Osteoblast (primary cell): ENCODE results near the gene ABCB4. TPM values are rescaled to one million over a fixed set of nuclear protein-coding genes. Genes with fewer than 3 reads are reported as not detected.

Source experiments
- DNase-seq: peaks from one replicate; pipeline ENCODE4 v3.0.0; 2011; ENCODE audit warnings: low spot score, mixed read lengths; ENCODE audit not compliant: insufficient read length; ENCODE audit errors: missing footprints
- H2AFZ ChIP-seq: 2 replicates; pipeline ENCODE4 v1.6.0; 2011; ENCODE audit warnings: mild to moderate bottlenecking, low read length
- H3K27ac ChIP-seq: 2 replicates; pipeline ENCODE4 v1.5.1; 2011; ENCODE audit warnings: mild to moderate bottlenecking, low read depth, low read length, moderate library complexity
- H3K27me3 ChIP-seq: 2 replicates; pipeline ENCODE4 v1.6.0; 2012; ENCODE audit warnings: mild to moderate bottlenecking, control low read depth, inconsistent platforms, low read length, moderate library complexity; ENCODE audit not compliant: insufficient read depth
- H3K36me3 ChIP-seq: 2 replicates; pipeline ENCODE4 v1.5.1; 2011; ENCODE audit warnings: mild to moderate bottlenecking, low read length, control low read depth, moderate library complexity; ENCODE audit not compliant: insufficient read depth
- H3K4me1 ChIP-seq: 2 replicates; pipeline ENCODE4 v1.5.1; 2011; ENCODE audit warnings: mild to moderate bottlenecking, low read length, control low read depth, moderate library complexity; ENCODE audit not compliant: insufficient read depth
- H3K4me2 ChIP-seq: 2 replicates; pipeline ENCODE4 v1.6.0; 2011; ENCODE audit warnings: mild to moderate bottlenecking, low read length; ENCODE audit not compliant: insufficient read depth
- H3K4me3 ChIP-seq: fragments of 200-600 bp; sonication (generic); 3 replicates; pipeline ENCODE4 v1.5.1; 2012; ENCODE audit warnings: mild to moderate bottlenecking, low read length, inconsistent platforms; ENCODE audit not compliant: insufficient read depth
- H3K79me2 ChIP-seq: 2 replicates; pipeline ENCODE4 v1.6.0; 2012; ENCODE audit warnings: mild to moderate bottlenecking, low read length, control low read depth, inconsistent platforms; ENCODE audit not compliant: insufficient read depth
- H3K9me3 ChIP-seq: 2 replicates; pipeline ENCODE4 v1.5.1; 2011; ENCODE audit warnings: low read depth, low read length, control low read depth
- H4K20me1 ChIP-seq: 2 replicates; pipeline ENCODE4 v1.6.0; 2012; ENCODE audit warnings: mild to moderate bottlenecking, low read length, control low read depth; ENCODE audit not compliant: insufficient read depth
- total RNA-seq: library from RNA; depleted of rRNA; stranded (reverse); fragments of >200 nt; gene quantifications from 2 replicates; pipeline ENCODE4 v1.2.3, GENCODE V29; 2012
- TF ChIP-seq, protein P1 (sequence below): IDR thresholded peaks from 2 replicates; pipeline ENCODE4 v1.5.1; 2011; ENCODE audit warnings: mild to moderate bottlenecking, low read depth, low read length, moderate library complexity; ENCODE audit errors: extremely low read depth

Gene ABCB4
- total RNA-seq, 1 donor, result 0.36 TPM

DNA sequence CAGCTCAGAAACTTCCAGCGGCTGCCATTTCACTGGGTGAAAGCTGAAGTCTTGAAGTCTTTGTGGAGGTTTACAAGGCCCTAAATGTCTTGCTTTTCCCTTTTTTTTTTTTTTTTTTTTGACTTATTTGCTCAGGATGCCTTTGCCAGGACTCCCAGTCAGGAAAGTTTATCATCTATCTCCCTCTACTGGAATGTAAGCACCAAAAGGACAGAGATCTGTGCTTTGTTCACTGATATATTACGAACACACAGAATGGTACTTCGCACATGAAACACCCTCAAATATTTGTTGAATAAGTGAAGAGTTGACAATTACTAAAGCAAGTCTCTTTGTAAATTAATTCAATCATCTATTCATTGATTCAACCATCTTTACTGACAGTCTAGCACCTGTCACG lies 23.2 kb downstream of the ABCB4 start:
- no peak overlapping the region for H3K27ac ChIP-seq
- no peaks in the 10 kb centered on the region for H3K36me3 ChIP-seq
- H3K4me2 ChIP-seq, result no peak overlapping the region
- H3K9me3 ChIP-seq, result no peaks in the 10 kb centered on the region
- no peak overlapping the region for H2AFZ ChIP-seq
- no peak overlapping the region for H3K4me3 ChIP-seq
- no peaks in the 10 kb centered on the region for H3K79me2 ChIP-seq
- H4K20me1 ChIP-seq, result no peaks in the 10 kb centered on the region
- DNase-seq, result no peak
- TF ChIP-seq, protein P1, sequence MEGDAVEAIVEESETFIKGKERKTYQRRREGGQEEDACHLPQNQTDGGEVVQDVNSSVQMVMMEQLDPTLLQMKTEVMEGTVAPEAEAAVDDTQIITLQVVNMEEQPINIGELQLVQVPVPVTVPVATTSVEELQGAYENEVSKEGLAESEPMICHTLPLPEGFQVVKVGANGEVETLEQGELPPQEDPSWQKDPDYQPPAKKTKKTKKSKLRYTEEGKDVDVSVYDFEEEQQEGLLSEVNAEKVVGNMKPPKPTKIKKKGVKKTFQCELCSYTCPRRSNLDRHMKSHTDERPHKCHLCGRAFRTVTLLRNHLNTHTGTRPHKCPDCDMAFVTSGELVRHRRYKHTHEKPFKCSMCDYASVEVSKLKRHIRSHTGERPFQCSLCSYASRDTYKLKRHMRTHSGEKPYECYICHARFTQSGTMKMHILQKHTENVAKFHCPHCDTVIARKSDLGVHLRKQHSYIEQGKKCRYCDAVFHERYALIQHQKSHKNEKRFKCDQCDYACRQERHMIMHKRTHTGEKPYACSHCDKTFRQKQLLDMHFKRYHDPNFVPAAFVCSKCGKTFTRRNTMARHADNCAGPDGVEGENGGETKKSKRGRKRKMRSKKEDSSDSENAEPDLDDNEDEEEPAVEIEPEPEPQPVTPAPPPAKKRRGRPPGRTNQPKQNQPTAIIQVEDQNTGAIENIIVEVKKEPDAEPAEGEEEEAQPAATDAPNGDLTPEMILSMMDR, result no peak
- no peaks in the 10 kb centered on the region for H3K27me3 ChIP-seq
- H3K4me1 ChIP-seq, result no peaks in the 10 kb centered on the region

DNA sequence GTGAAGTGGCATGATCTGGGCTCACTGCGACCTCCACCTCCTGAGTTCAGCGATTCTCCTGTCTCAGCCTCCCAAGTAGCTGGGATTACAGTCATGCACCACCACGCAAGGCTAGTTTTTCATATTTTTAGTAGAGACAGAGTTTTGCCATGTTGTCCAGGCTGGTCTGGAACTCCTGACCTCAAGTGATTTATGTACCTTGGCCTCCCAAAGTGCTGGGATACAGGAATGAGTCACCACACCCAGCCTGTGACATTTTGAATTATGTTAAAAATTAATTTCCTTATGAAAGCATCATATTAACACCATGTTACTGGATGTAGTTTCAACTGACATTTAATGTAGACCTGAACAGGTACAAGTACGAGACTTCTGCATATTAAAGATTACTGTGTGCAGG lies 24.3 kb downstream of the ABCB4 start:
- Histone ChIP-seq H3K79me2 (no peaks in the 10 kb centered on the region), H3K27ac (no peak overlapping the region), H3K4me3 (no peak overlapping the region), H3K4me1 (no peaks in the 10 kb centered on the region), H3K9me3 (no peaks in the 10 kb centered on the region), H4K20me1 (no peaks in the 10 kb centered on the region), H2AFZ (no peak overlapping the region), H3K36me3 (no peaks in the 10 kb centered on the region), H3K4me2 (no peak overlapping the region), H3K27me3 (no peaks in the 10 kb centered on the region)
- TF ChIP-seq, protein P1, result no peak
- DNase-seq, result no peak

DNA sequence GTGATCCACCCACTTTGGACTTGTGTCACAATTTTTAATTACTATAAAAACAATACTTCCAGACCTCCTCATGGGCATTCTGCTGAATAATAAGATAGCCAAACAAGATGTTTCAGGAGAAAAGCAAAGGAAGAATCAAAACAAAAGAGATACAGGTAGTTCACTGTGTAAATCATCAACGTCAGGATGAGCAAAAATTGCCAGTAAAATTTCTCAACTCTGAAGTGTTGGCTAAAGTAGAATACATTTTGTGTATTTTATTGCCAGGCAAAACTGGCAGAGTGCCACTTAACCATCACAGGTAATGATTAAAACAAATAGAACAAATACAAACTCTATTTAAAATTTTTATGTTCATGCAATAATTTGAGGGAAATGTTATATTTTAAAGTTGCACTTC lies 24.8 kb downstream of the ABCB4 start:
- no peaks in the 10 kb centered on the region for H4K20me1 ChIP-seq
- no peaks in the 10 kb centered on the region for H3K4me1 ChIP-seq
- TF ChIP-seq, protein P1, result no peak
- H3K79me2 ChIP-seq, result no peaks in the 10 kb centered on the region
- no peak overlapping the region for H2AFZ ChIP-seq
- H3K9me3 ChIP-seq, result no peaks in the 10 kb centered on the region
- no peaks in the 10 kb centered on the region for H3K27me3 ChIP-seq
- H3K27ac ChIP-seq, result no peak overlapping the region
- H3K4me3 ChIP-seq, result no peak overlapping the region
- no peaks in the 10 kb centered on the region for H3K36me3 ChIP-seq
- DNase-seq, result no peak
- H3K4me2 ChIP-seq, result no peak overlapping the region

DNA sequence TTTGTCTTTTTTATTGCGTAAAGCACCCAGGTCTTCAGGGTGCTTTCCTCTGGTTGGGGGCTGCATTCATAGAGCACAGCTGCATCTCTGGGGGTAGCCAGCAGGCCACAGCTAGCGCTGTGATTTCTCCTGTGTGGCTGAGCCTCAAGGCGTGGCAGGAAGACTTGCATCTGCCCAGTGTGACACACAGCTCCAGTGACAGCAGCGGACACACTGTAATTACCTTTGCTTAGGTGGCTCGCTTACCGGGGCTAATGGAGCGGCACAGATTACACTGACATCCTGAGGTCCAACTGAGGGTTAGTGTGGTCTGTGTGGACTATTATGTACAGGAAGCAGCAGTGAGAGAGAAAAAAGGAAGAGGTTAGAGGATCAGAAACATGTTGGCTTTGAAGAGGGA lies 27.1 kb downstream of the ABCB4 start:
- H3K4me2 ChIP-seq, result no peak overlapping the region
- H3K36me3 ChIP-seq, result no peaks in the 10 kb centered on the region
- no peak overlapping the region for H2AFZ ChIP-seq
- no peak overlapping the region for H3K4me3 ChIP-seq
- no peak overlapping the region for H3K27ac ChIP-seq
- no peaks in the 10 kb centered on the region for H4K20me1 ChIP-seq
- no peaks in the 10 kb centered on the region for H3K4me1 ChIP-seq
- no peaks in the 10 kb centered on the region for H3K27me3 ChIP-seq
- no peaks in the 10 kb centered on the region for H3K9me3 ChIP-seq
- H3K79me2 ChIP-seq, result no peaks in the 10 kb centered on the region
- no peak for DNase-seq
- TF ChIP-seq, protein P1, result no peak
